ENCODE measurements around the gene SPEF2. TPM values are rescaled to one million over a fixed set of nuclear protein-coding genes. Genes with fewer than 3 reads are reported as not detected.
A peak's percentile ranks its signal among the peaks of the same experiment; 100 is the strongest.

Gene SPEF2
- total RNA-seq, 1 donor from 2014 or later, result 6.9 TPM

DNA sequence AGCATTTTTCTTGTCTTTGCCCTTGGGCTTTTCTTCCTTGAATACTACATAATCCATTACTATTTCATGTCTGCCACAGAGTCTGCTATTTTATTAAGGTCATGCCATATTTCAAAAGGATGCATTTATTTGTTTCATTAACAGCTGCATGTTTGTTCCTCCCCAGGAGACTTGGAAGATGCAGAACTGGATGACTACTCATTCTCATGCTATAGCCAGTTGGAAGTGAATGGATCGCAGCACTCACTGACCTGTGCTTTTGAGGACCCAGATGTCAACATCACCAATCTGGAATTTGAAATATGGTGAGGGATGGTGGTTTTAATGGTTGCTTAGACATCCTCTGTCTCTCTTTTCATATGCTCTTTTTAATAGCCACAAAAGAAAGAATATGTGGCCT is 243.0 kb downstream of the SPEF2 start:
- peaks cover 2% of the 10 kb centered on the region for H3K9me3 Mint-ChIP-seq
- DNase-seq (ENCODE audit: low read depth, low spot score), result no peak
- H3K4me3 Mint-ChIP-seq, result peak overlapping the region; percentile 12
- no peaks in the 10 kb centered on the region for H3K36me3 Mint-ChIP-seq (ENCODE audit: low read depth)
- TF ChIP-seq CTCF (conservative IDR thresholded peaks at IDR 0.05), result no peak
- no peaks in the 10 kb centered on the region for H3K27me3 Mint-ChIP-seq (ENCODE audit: low read depth)
- peaks cover 50% of the 10 kb centered on the region for H3K4me1 Mint-ChIP-seq
- H3K27ac Mint-ChIP-seq (ENCODE audit: unreplicated experiment), result peak overlapping the region; percentile 55

- Mint-ChIP-seq H3K4me3 (no peak overlapping the region), H3K27me3 (ENCODE audit: low read depth) (no peaks in the 10 kb centered on the region), H3K27ac (ENCODE audit: unreplicated experiment) (no peak overlapping the region), H3K4me1 (peaks cover 48% of the 10 kb centered on the region), H3K36me3 (ENCODE audit: low read depth) (no peaks in the 10 kb centered on the region), H3K9me3 (peaks cover 2% of the 10 kb centered on the region)
- no peak for DNase-seq (ENCODE audit: low read depth, low spot score)
- TF ChIP-seq CTCF (conservative IDR thresholded peaks at IDR 0.05), result no peak
Measured at GRCh38 chr5:35861718-35862117, 244.1 kb downstream of the SPEF2 start.

GRCh38 chr5:35862126-35862525 is 244.5 kb downstream of the SPEF2 start:
- H3K4me3 Mint-ChIP-seq, result no peak overlapping the region
- no peak overlapping the region for H3K27ac Mint-ChIP-seq (ENCODE audit: unreplicated experiment)
- peaks cover 2% of the 10 kb centered on the region for H3K9me3 Mint-ChIP-seq
- no peaks in the 10 kb centered on the region for H3K36me3 Mint-ChIP-seq (ENCODE audit: low read depth)
- DNase-seq (ENCODE audit: low read depth, low spot score), result no peak
- H3K4me1 Mint-ChIP-seq, result peaks cover 44% of the 10 kb centered on the region
- H3K27me3 Mint-ChIP-seq (ENCODE audit: low read depth), result no peaks in the 10 kb centered on the region
- TF ChIP-seq CTCF (conservative IDR thresholded peaks at IDR 0.05), result no peak

- Mint-ChIP-seq H3K27me3 (ENCODE audit: low read depth) (no peaks in the 10 kb centered on the region), H3K27ac (ENCODE audit: unreplicated experiment) (no peak overlapping the region), H3K36me3 (ENCODE audit: low read depth) (no peaks in the 10 kb centered on the region), H3K9me3 (peaks cover 2% of the 10 kb centered on the region), H3K4me3 (no peak overlapping the region), H3K4me1 (peaks cover 35% of the 10 kb centered on the region)
- TF ChIP-seq CTCF (conservative IDR thresholded peaks at IDR 0.05), result no peak
- no peak for DNase-seq (ENCODE audit: low read depth, low spot score)
Measured at GRCh38 chr5:35863159-35863558, 245.5 kb downstream of the SPEF2 start.

Other genes with a start within 250 kb of the SPEF2 start
- 0.11 TPM in 1 of 2 replicates, not detected in the other for gene IL7R, start 239.0 kb downstream of the SPEF2 start, total RNA-seq

All from neural crest cell (in vitro differentiated cells).